Heart right ventricle (tissue), 16 donors: ENCODE results near the gene FCHO2. TPM values are rescaled to one million over a fixed set of nuclear protein-coding genes. Genes with fewer than 3 reads are reported as not detected.

Source experiments
- ATAC-seq, 8 donors: fragments of 200-7000 bp; cut with Tn5 transposase; one replicate each; pipeline ENCODE4 v1.9.1; 2020; ENCODE audit warnings: mild to moderate bottlenecking in 8 of 8, moderate library complexity in 8 of 8, moderate number of reproducible peaks in 1 of 8
- DNase-seq, 2 donors: peaks; one replicate each; pipeline ENCODE4 v3.0.0-alpha.2; 2020
- H3K27ac ChIP-seq, 10 donors: fragments of 200-600 bp; sonication (generic) in 2 of 10; one replicate each; pipeline versions ENCODE4 v1.5.0 to v1.8.0; 2020 to 2022; ENCODE audit warnings: mild to moderate bottlenecking in 3 of 10
- H3K27me3 ChIP-seq, 7 donors: fragments of 200-600 bp; one replicate each; pipeline ENCODE4 v1.8.0; 2021 to 2022; ENCODE audit warnings: mild to moderate bottlenecking in 2 of 7
- H3K36me3 ChIP-seq, 9 donors: fragments of 200-600 bp; sonication (generic) in 1 of 9; one replicate each; pipeline versions ENCODE4 v1.5.0 to v1.8.0; 2020 to 2022; ENCODE audit warnings: mild to moderate bottlenecking in 2 of 9
- H3K4me1 ChIP-seq, 9 donors: fragments of 200-600 bp; sonication (generic) in 1 of 9; one replicate each; pipeline versions ENCODE4 v1.5.0 to v1.8.0; 2020 to 2022; ENCODE audit warnings: mild to moderate bottlenecking in 4 of 9
- H3K4me3 ChIP-seq, 10 donors: fragments of 200-600 bp; sonication (generic) in 2 of 10; one replicate each; pipeline versions ENCODE4 v1.5.0 to v1.8.0; 2020 to 2022; ENCODE audit warnings: mild to moderate bottlenecking in 7 of 10, moderate library complexity in 2 of 10
- H3K9me3 ChIP-seq, 11 donors: fragments of 200-600 bp in 10 of 11; sonication (generic) in 2 of 11; one replicate each; pipeline versions ENCODE4 v1.5.0 to v1.8.0; 2013 to 2022; ENCODE audit warnings: mild to moderate bottlenecking in 2 of 11, control low read depth in 1 of 11, moderate library complexity in 1 of 11
- CTCF ChIP-seq, 9 donors: fragments of 200-600 bp; sonication (generic) in 2 of 9; IDR thresholded peaks; one replicate each; pipeline versions ENCODE4 v1.5.0 to v1.8.0; 2021 to 2022; ENCODE audit warnings: antibody characterized with exemption in 9 of 9, mild to moderate bottlenecking in 5 of 9, moderate library complexity in 1 of 9
- WGBS, 2 donors: extraction: QIAGEN DNeasy Blood & Tissue Kit; methylation state at CpG; one replicate each; pipeline ENCODE4 v1.1.7; 2013; ENCODE audit warnings: inconsistent platforms in 1 of 2; 5-methylcytosine and 5-hydroxymethylcytosine counted together
- intact Hi-C, 10 donors: fragments of 100-400 bp; cut with DNase I; formaldehyde crosslinking; loops; one replicate each; pipeline versions ENCODE4 v1.11.1 to v1.14.2; 2022
- polyA plus RNA-seq, 2 donors: library from polyadenylated mRNA; stranded (reverse); fragments of 200-250 nt; gene quantifications; one replicate each; pipeline ENCODE4 v1.2.3, GENCODE V29; 2013
- total RNA-seq, 10 donors: library from RNA; stranded (reverse); fragmentation: NEBNext Ultra II Directional in 3 of 10; extraction: Animal tissue kit (Norgen Biotek cat#: 25700) in 3 of 10; gene quantifications; one replicate each; pipeline versions ENCODE4 v1.2.1 to v1.2.4, GENCODE V29; 2021 to 2023
- donor health status: Arrhythmogenic right ventricular cardiomyopathy.
- donor health status: ischemic (EF 13 %, LVEDD 7.1; RV severe dilation, severe dysfunction).
- donor health status: healthy with polysubstance abuse.
- donor health status: DM: no; HTN: yes; CAD: no.
- donor health status: DM: no; HTN: no; CAD: no.
- donor health status: ischemic (EF 25% LVEDD 6.9; RV normal size, moderate dysfunction).
- donor health status: ischemic (EF 25% LVEDD 5.7; RV mildly dilated, moderate dysfunction).
- donor health status: healthy.
- donor health status: DM: yes; HTN: yes; CAD: no.
- donor health status: Ischemic cardiomyopathy.
- donor health status: ischemic (EF 35%, LVEDD 5.7; RV mildly dilated, moderate dysfunction).
- donor health status: nonischemic (EF 11% LVEDD 7.7; RV severe dilation, severe dysfunction).
- donor health status: DM: yes; HTN: yes; CAD: no.
- donor health status: PGD.
- donor health status: ischemic (EF 29% LVEDD 5.4; RV normal size, mild dysfunction).
- donor health status: nonischemic (EF 23%, LVEDD 6.1; RV moderate dilation, normal function).

FCHO2 gene
- total and polyA plus RNA-seq, 12 donors: 4.1 to 26.6 (median 20.2) TPM

GRCh38 chr5:72917371-72917776 is 38.5 kb upstream of the FCHO2 start:
- Histone ChIP-seq H3K36me3 (peaks cover 0 to 6% (median 0%) of the 10 kb centered on the region in 9 donors), H3K4me1 (peaks cover 0 to 4% (median 0%) of the 10 kb centered on the region in 9 donors), H3K27me3 (no peaks in the 10 kb centered on the region), H3K9me3 (no peaks in the 10 kb centered on the region), H3K4me3 (no peak overlapping the region), H3K27ac (no peak overlapping the region)
- intact Hi-C loops: no loop called here
- WGBS, 2 donors: 90 to 96% methylated on average over 1 of the region's 1 CpG
- no peak for ATAC-seq
- no peak for DNase-seq
- no peak for TF ChIP-seq CTCF (IDR thresholded peaks at IDR 0.05)

- WGBS, 2 donors: 20% methylated on average over 4 of the region's 4 CpGs
- Histone ChIP-seq H3K27ac (no peak overlapping the region), H3K36me3 (no peaks in the 10 kb centered on the region), H3K4me1 (peaks cover 0 to 4% (median 0%) of the 10 kb centered on the region in 9 donors), H3K9me3 (peaks cover 0 to 5% (median 0%) of the 10 kb centered on the region in 11 donors), H3K27me3 (no peaks in the 10 kb centered on the region), H3K4me3 (no peak overlapping the region)
- ATAC-seq: peak in 2 of 8 donors; percentile 46 to 49
- no peak for DNase-seq
- TF ChIP-seq CTCF (IDR thresholded peaks at IDR 0.05): peak in 8 of 9 donors; percentile 11 to 56 (median 38)
- intact Hi-C loops: loop anchor here in 1 of 10 donors (10.0 kb wide), 1 partner anchor 284 kb away; no protein-coding TSS in a partner anchor
These were observed 34.9 kb upstream of the FCHO2 start for GRCh38 chr5:72920690-72921502.

- no peak for DNase-seq
- no peaks in the 10 kb centered on the region for H3K36me3 ChIP-seq
- 84 to 90% methylated on average over 2 of the region's 2 CpGs for WGBS, 2 donors
- no peak for TF ChIP-seq CTCF (IDR thresholded peaks at IDR 0.05)
- ATAC-seq: no peak
- intact Hi-C loops: loop anchor here in 1 of 10 donors (10.0 kb wide), 1 partner anchor 283 kb away; no protein-coding TSS in a partner anchor
- no peaks in the 10 kb centered on the region for H3K27me3 ChIP-seq
- no peak overlapping the region for H3K27ac ChIP-seq
- H3K4me3 ChIP-seq: no peak overlapping the region
- peaks cover 0 to 4% (median 0%) of the 10 kb centered on the region in 9 donors for H3K4me1 ChIP-seq
- peaks cover 0 to 9% (median 0%) of the 10 kb centered on the region in 11 donors for H3K9me3 ChIP-seq
These were observed 34.0 kb upstream of the FCHO2 start for GRCh38 chr5:72921886-72922285.

GRCh38 chr5:72922422-72922821 is 33.4 kb upstream of the FCHO2 start:
- ATAC-seq (no peak), DNase-seq (no peak)
- intact Hi-C loops: loop anchor here in 1 of 10 donors (10.0 kb wide), 1 partner anchor 282 kb away; no protein-coding TSS in a partner anchor
- no peak overlapping the region for H3K27ac ChIP-seq
- 73 to 92% methylated on average over 1 of the region's 1 CpG for WGBS, 2 donors
- peaks cover 0 to 9% (median 0%) of the 10 kb centered on the region in 11 donors for H3K9me3 ChIP-seq
- H3K4me3 ChIP-seq: no peak overlapping the region
- no peaks in the 10 kb centered on the region for H3K27me3 ChIP-seq
- TF ChIP-seq CTCF (IDR thresholded peaks at IDR 0.05): no peak
- H3K36me3 ChIP-seq: no peaks in the 10 kb centered on the region
- peaks cover 0 to 4% (median 0%) of the 10 kb centered on the region in 9 donors for H3K4me1 ChIP-seq
